ENCODE results near the gene EXOSC9.

Gene EXOSC9

GRCh38 chr4:121789455-121789854 is 11.7 kb upstream of the EXOSC9 start:
- no peak for FAIRE-seq

- no peak for FAIRE-seq
These were observed 10.9 kb upstream of the EXOSC9 start for GRCh38 chr4:121789960-121790829.

- no peak for FAIRE-seq
These were observed 10.1 kb upstream of the EXOSC9 start for GRCh38 chr4:121790976-121791375.

- no peak for FAIRE-seq
These were observed 9.6 kb upstream of the EXOSC9 start for GRCh38 chr4:121791481-121791880.

- no peak for FAIRE-seq
These were observed 8.2 kb upstream of the EXOSC9 start for GRCh38 chr4:121792966-121793365.

GRCh38 chr4:121794505-121795188 is 6.5 kb upstream of the EXOSC9 start:
- no peak for FAIRE-seq

GRCh38 chr4:121796283-121796682 is 4.8 kb upstream of the EXOSC9 start:
- no peak for FAIRE-seq

GRCh38 chr4:121799208-121799823 is 1.8 kb upstream of the EXOSC9 start:
- no peak for FAIRE-seq

GRCh38 chr4:121799867-121800501 is 1.1 kb upstream of the EXOSC9 start:
- FAIRE-seq: no peak

- FAIRE-seq: no peak
These were observed 524 bp upstream of the EXOSC9 start for GRCh38 chr4:121800638-121800960.

GRCh38 chr4:121801715-121802075 is 572 bp downstream of the EXOSC9 start:
- FAIRE-seq: peak; percentile 19

- no peak for FAIRE-seq
These were observed 5.3 kb downstream of the EXOSC9 start for GRCh38 chr4:121806411-121806810.

- FAIRE-seq: no peak
These were observed 10.0 kb downstream of the EXOSC9 start for GRCh38 chr4:121811122-121811521.

GRCh38 chr4:121814756-121815155 is 13.6 kb downstream of the EXOSC9 start:
- FAIRE-seq: peak; percentile 66

GRCh38 chr4:121817006-121817405 is 15.9 kb downstream of the EXOSC9 start:
- peak; percentile 31 for FAIRE-seq

- no peak for FAIRE-seq
These were observed 16.6 kb downstream of the EXOSC9 start for GRCh38 chr4:121817701-121818100.

GRCh38 chr4:121818215-121818614 is 17.1 kb downstream of the EXOSC9 start:
- no peak for FAIRE-seq

GRCh38 chr4:121819216-121819965 is 18.3 kb downstream of the EXOSC9 start:
- no peak for FAIRE-seq

- FAIRE-seq: no peak
These were observed 20.9 kb downstream of the EXOSC9 start for GRCh38 chr4:121822047-121822446.

- FAIRE-seq: peak; percentile 27
These were observed 21.8 kb downstream of the EXOSC9 start for GRCh38 chr4:121822796-121823504.

GRCh38 chr4:121823505-121824170 is 22.5 kb downstream of the EXOSC9 start, which contains the start of gene CCNA2:
CCNA2 (minus strand) TSS chr4:121823883; CDS start chr4:121823628, 255 bp downstream.
- FAIRE-seq: peak; percentile 98
